ENCODE measurements around the gene HTRA3. TPM values are rescaled to one million over a fixed set of nuclear protein-coding genes. Genes with fewer than 3 reads are reported as not detected.
"Not testable (repeated sequence)": the region's sequence is repeated elsewhere in the genome, so short reads cannot be mapped to it uniquely, and the experiment has no call there.

HTRA3 gene
- total RNA-seq, 2 donors from 2014 or later = not detected

- Mint-ChIP-seq H3K36me3 (no peaks in the 10 kb centered on the region), H3K9me3 (peaks cover under 1 to 2% of the 10 kb centered on the region in 2 donors), H3K27ac (no peak overlapping the region)
- DNase-seq (ENCODE audit: low spot score in 2 of 2) (no peak), ATAC-seq (no peak)
Measured at GRCh38 chr4:8343262-8343966, 73.9 kb downstream of the HTRA3 start.

- ATAC-seq (no peak), DNase-seq (ENCODE audit: low spot score in 2 of 2) (no peak)
- H3K36me3 Mint-ChIP-seq = no peaks in the 10 kb centered on the region
- H3K27ac Mint-ChIP-seq = no peak overlapping the region
- no peaks in the 10 kb centered on the region for H3K9me3 Mint-ChIP-seq
Measured at GRCh38 chr4:8343967-8344331, 74.4 kb downstream of the HTRA3 start.

GRCh38 chr4:8344377-8344776 is 74.8 kb downstream of the HTRA3 start:
- peak overlapping the region in 1 of 2 donors; percentile 50 for H3K27ac Mint-ChIP-seq
- ATAC-seq (no peak), DNase-seq (ENCODE audit: low spot score in 2 of 2) (no peak)
- no peaks in the 10 kb centered on the region for H3K36me3 Mint-ChIP-seq
- H3K9me3 Mint-ChIP-seq = no peaks in the 10 kb centered on the region

- ATAC-seq (no peak), DNase-seq (ENCODE audit: low spot score in 2 of 2) (no peak)
- Mint-ChIP-seq H3K9me3 (no peaks in the 10 kb centered on the region), H3K36me3 (no peaks in the 10 kb centered on the region), H3K27ac (no peak overlapping the region)
Measured at GRCh38 chr4:8345053-8345945, 75.7 kb downstream of the HTRA3 start.

GRCh38 chr4:8345946-8346814 is 76.6 kb downstream of the HTRA3 start:
- no peak for DNase-seq (ENCODE audit: low spot score in 2 of 2)
- ATAC-seq = no peak
- H3K27ac Mint-ChIP-seq = no peak overlapping the region
- no peaks in the 10 kb centered on the region for H3K9me3 Mint-ChIP-seq
- H3K36me3 Mint-ChIP-seq = no peaks in the 10 kb centered on the region

- Mint-ChIP-seq H3K27ac (no peak overlapping the region), H3K36me3 (no peaks in the 10 kb centered on the region), H3K9me3 (no peaks in the 10 kb centered on the region)
- DNase-seq (ENCODE audit: low spot score in 2 of 2) = no peak
- ATAC-seq = no peak
Measured at GRCh38 chr4:8346838-8347605, 77.5 kb downstream of the HTRA3 start.

- H3K9me3 Mint-ChIP-seq = no peaks in the 10 kb centered on the region
- DNase-seq (ENCODE audit: low spot score in 2 of 2) (no peak), ATAC-seq (no peak)
Measured at GRCh38 chr4:8347660-8348059, 78.1 kb downstream of the HTRA3 start.

GRCh38 chr4:8348071-8348470 is 78.5 kb downstream of the HTRA3 start:
- Mint-ChIP-seq H3K36me3 (no peaks in the 10 kb centered on the region), H3K9me3 (no peaks in the 10 kb centered on the region), H3K27ac (no peak overlapping the region)
- DNase-seq (ENCODE audit: low spot score in 2 of 2) = no peak
- no peak for ATAC-seq

More at GRCh38 chr4:8347660-8348059, 78.1 kb downstream of the HTRA3 start:
- no peaks in the 10 kb centered on the region for H3K36me3 Mint-ChIP-seq
- no peak overlapping the region for H3K27ac Mint-ChIP-seq

- ATAC-seq; H3K27ac Mint-ChIP-seq; DNase-seq (ENCODE audit: low spot score in 2 of 2); H3K9me3 Mint-ChIP-seq; H3K36me3 Mint-ChIP-seq: not testable (repeated sequence)
Measured at GRCh38 chr4:8349236-8349635, 79.7 kb downstream of the HTRA3 start.

- Mint-ChIP-seq H3K9me3 (no peaks in the 10 kb centered on the region), H3K36me3 (no peaks in the 10 kb centered on the region), H3K27ac (no peak overlapping the region)
- no peak for DNase-seq (ENCODE audit: low spot score in 2 of 2)
- ATAC-seq = no peak
Measured at GRCh38 chr4:8349664-8350236, 80.2 kb downstream of the HTRA3 start.

GRCh38 chr4:8350352-8350751 is 80.8 kb downstream of the HTRA3 start:
- no peak for DNase-seq (ENCODE audit: low spot score in 2 of 2)
- no peak for ATAC-seq
- Mint-ChIP-seq H3K27ac (no peak overlapping the region), H3K9me3 (no peaks in the 10 kb centered on the region), H3K36me3 (no peaks in the 10 kb centered on the region)

- H3K27ac Mint-ChIP-seq = no peak overlapping the region
- ATAC-seq = no peak
- H3K36me3 Mint-ChIP-seq = no peaks in the 10 kb centered on the region
- DNase-seq (ENCODE audit: low spot score in 2 of 2) = no peak
- H3K9me3 Mint-ChIP-seq = no peaks in the 10 kb centered on the region
Measured at GRCh38 chr4:8350841-8351461, 81.4 kb downstream of the HTRA3 start.

- DNase-seq (ENCODE audit: low spot score in 2 of 2) (no peak), ATAC-seq (no peak)
- no peaks in the 10 kb centered on the region for H3K36me3 Mint-ChIP-seq
- H3K9me3 Mint-ChIP-seq = no peaks in the 10 kb centered on the region
- no peak overlapping the region for H3K27ac Mint-ChIP-seq
Measured at GRCh38 chr4:8351931-8352367, 82.4 kb downstream of the HTRA3 start.

- Mint-ChIP-seq H3K36me3 (no peaks in the 10 kb centered on the region), H3K27ac (no peak overlapping the region), H3K9me3 (no peaks in the 10 kb centered on the region)
- ATAC-seq = no peak
- DNase-seq (ENCODE audit: low spot score in 2 of 2) = no peak
Measured at GRCh38 chr4:8352368-8353157, 83.0 kb downstream of the HTRA3 start.

- Mint-ChIP-seq H3K36me3 (no peaks in the 10 kb centered on the region), H3K9me3 (no peaks in the 10 kb centered on the region), H3K27ac (peak overlapping the region in 1 of 2 donors; percentile 77)
- ATAC-seq (no peak), DNase-seq (ENCODE audit: low spot score in 2 of 2) (no peak)
Measured at GRCh38 chr4:8353158-8353669, 83.7 kb downstream of the HTRA3 start.
